ENCODE data around the gene TTC39B. TPM values are rescaled to one million over a fixed set of nuclear protein-coding genes. Genes with fewer than 3 reads are reported as not detected.

The TTC39B gene
- total RNA-seq, 1 donor from 2014 or later: 7.0 TPM

DNA sequence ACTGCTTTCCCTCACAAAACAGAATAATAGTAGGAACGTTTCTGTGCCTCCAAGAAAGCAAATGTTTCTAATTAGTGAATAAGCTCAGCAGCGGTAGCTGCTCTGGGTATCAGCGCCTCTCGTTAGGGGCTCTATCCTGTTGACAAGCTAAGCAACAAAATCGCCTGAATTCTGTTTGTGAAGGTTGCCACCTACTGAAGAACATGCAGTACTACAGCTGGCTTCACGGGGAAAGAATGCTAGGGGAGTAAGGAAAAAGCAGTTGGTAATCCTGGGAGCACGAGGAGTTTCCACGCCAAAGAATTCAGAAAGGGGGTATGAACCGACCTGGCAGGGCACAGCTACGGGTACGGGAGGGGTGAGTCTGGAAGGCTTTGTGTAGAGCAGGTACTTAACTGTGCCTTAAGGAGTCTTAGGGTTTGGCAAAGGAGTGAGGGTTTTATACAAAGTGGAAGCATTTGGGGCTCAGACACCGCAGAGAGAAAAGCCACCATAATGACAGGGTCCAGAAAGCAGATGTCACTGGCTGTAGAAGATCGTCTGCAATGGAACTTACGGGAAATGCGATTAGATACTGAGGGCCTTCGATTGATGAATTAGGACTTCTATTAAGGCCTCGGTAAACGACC is 171.7 kb downstream of the TTC39B start:
- peak overlapping the region; percentile 0 for H3K27ac Mint-ChIP-seq (ENCODE audit: unreplicated experiment)
- H3K36me3 Mint-ChIP-seq (ENCODE audit: low read depth, unreplicated experiment): no peaks in the 10 kb centered on the region
- H2AFZ ChIP-seq (ENCODE audit: low read depth, low read length): peak overlapping the region; percentile 87
- peaks cover 4% of the 10 kb centered on the region for H3K4me1 Mint-ChIP-seq (ENCODE audit: low read depth, unreplicated experiment)
- peak; percentile 23 for FAIRE-seq
- no peak overlapping the region for H3K4me3 Mint-ChIP-seq (ENCODE audit: unreplicated experiment)
- H4K20me1 ChIP-seq (ENCODE audit: insufficient read depth, low read length): no peaks in the 10 kb centered on the region
- no peaks in the 10 kb centered on the region for H3K4me1 ChIP-seq (ENCODE audit: insufficient read depth, low read length)
- H3K4me3 ChIP-seq (ENCODE audit: insufficient read depth, low read depth, low read length): peak overlapping the region; percentile 16
- H3K36me3 ChIP-seq (ENCODE audit: insufficient read depth, low read length): no peaks in the 10 kb centered on the region
- no peaks in the 10 kb centered on the region for H3K27me3 Mint-ChIP-seq (ENCODE audit: low read depth, unreplicated experiment)
- H3K9me3 Mint-ChIP-seq (ENCODE audit: unreplicated experiment): no peaks in the 10 kb centered on the region
- peak overlapping the region; percentile 39 for H3K9ac ChIP-seq (ENCODE audit: low read length)
- peak overlapping the region; percentile 81 for H3K4me2 ChIP-seq (ENCODE audit: low read length)
- no peaks in the 10 kb centered on the region for H3K9me3 ChIP-seq (ENCODE audit: insufficient read depth, low read depth, low read length)
- no peaks in the 10 kb centered on the region for H3K27me3 ChIP-seq (ENCODE audit: insufficient read depth, low read length)
- DNase-seq (ENCODE audit: low read depth): peak; percentile 48
- no peak overlapping the region for H3K27ac ChIP-seq (ENCODE audit: low read depth, low read length)
- no peaks in the 10 kb centered on the region for H3K79me2 ChIP-seq (ENCODE audit: insufficient read depth, low read length)
- TF ChIP-seq, protein P1, sequence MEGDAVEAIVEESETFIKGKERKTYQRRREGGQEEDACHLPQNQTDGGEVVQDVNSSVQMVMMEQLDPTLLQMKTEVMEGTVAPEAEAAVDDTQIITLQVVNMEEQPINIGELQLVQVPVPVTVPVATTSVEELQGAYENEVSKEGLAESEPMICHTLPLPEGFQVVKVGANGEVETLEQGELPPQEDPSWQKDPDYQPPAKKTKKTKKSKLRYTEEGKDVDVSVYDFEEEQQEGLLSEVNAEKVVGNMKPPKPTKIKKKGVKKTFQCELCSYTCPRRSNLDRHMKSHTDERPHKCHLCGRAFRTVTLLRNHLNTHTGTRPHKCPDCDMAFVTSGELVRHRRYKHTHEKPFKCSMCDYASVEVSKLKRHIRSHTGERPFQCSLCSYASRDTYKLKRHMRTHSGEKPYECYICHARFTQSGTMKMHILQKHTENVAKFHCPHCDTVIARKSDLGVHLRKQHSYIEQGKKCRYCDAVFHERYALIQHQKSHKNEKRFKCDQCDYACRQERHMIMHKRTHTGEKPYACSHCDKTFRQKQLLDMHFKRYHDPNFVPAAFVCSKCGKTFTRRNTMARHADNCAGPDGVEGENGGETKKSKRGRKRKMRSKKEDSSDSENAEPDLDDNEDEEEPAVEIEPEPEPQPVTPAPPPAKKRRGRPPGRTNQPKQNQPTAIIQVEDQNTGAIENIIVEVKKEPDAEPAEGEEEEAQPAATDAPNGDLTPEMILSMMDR (IDR thresholded peaks at IDR 0.05; ENCODE audit: insufficient read depth, low read depth, low read length): peak; percentile 90
- no peak for TF ChIP-seq EZH2 (IDR thresholded peaks at IDR 0.05; ENCODE audit: insufficient read depth, low read length)

DNA sequence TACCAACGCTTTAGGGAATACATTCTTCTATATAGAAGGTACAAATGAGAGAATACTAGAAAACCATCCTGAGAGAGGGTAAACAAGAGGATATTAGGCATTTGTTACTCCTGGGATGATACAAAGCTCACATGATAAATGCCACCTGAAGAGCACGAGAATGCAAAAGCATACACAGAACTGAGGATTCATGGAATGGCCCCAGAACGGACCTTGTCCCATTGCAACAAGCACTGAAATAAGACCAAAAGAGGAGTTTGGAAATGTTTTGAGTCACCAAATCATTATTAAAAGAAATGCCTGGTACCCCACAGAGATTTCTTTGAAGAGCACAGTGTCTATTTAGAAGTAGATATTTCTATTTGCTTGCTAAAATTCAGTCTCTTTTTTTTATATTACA is 173.5 kb downstream of the TTC39B start:
- H3K9me3 Mint-ChIP-seq (ENCODE audit: unreplicated experiment): no peaks in the 10 kb centered on the region
- H3K4me3 Mint-ChIP-seq (ENCODE audit: unreplicated experiment): no peak overlapping the region
- DNase-seq (ENCODE audit: low read depth): no peak
- no peaks in the 10 kb centered on the region for H3K36me3 Mint-ChIP-seq (ENCODE audit: low read depth, unreplicated experiment)
- TF ChIP-seq, protein P1 (IDR thresholded peaks at IDR 0.05; ENCODE audit: insufficient read depth, low read depth, low read length): no peak
- TF ChIP-seq EZH2 (IDR thresholded peaks at IDR 0.05; ENCODE audit: insufficient read depth, low read length): no peak
- Histone ChIP-seq H3K4me2 (ENCODE audit: low read length) (no peak overlapping the region), H4K20me1 (ENCODE audit: insufficient read depth, low read length) (no peaks in the 10 kb centered on the region), H3K4me3 (ENCODE audit: insufficient read depth, low read depth, low read length) (no peak overlapping the region), H3K4me1 (ENCODE audit: insufficient read depth, low read length) (no peaks in the 10 kb centered on the region), H3K9ac (ENCODE audit: low read length) (no peak overlapping the region), H3K36me3 (ENCODE audit: insufficient read depth, low read length) (no peaks in the 10 kb centered on the region), H2AFZ (ENCODE audit: low read depth, low read length) (no peak overlapping the region), H3K27me3 (ENCODE audit: insufficient read depth, low read length) (no peaks in the 10 kb centered on the region), H3K9me3 (ENCODE audit: insufficient read depth, low read depth, low read length) (no peaks in the 10 kb centered on the region), H3K27ac (ENCODE audit: low read depth, low read length) (no peak overlapping the region), H3K79me2 (ENCODE audit: insufficient read depth, low read length) (no peaks in the 10 kb centered on the region)
- FAIRE-seq: no peak
- H3K27ac Mint-ChIP-seq (ENCODE audit: unreplicated experiment): no peak overlapping the region
- no peaks in the 10 kb centered on the region for H3K27me3 Mint-ChIP-seq (ENCODE audit: low read depth, unreplicated experiment)
- peaks cover 4% of the 10 kb centered on the region for H3K4me1 Mint-ChIP-seq (ENCODE audit: low read depth, unreplicated experiment)

GRCh38 chr9:15132091-15132490 is 174.9 kb downstream of the TTC39B start:
- no peaks in the 10 kb centered on the region for H3K36me3 ChIP-seq (ENCODE audit: insufficient read depth, low read length)
- H3K79me2 ChIP-seq (ENCODE audit: insufficient read depth, low read length): no peaks in the 10 kb centered on the region
- H3K4me1 Mint-ChIP-seq (ENCODE audit: low read depth, unreplicated experiment): peaks cover 4% of the 10 kb centered on the region
- peaks cover 2% of the 10 kb centered on the region for H3K27me3 Mint-ChIP-seq (ENCODE audit: low read depth, unreplicated experiment)
- H4K20me1 ChIP-seq (ENCODE audit: insufficient read depth, low read length): no peaks in the 10 kb centered on the region
- H3K9ac ChIP-seq (ENCODE audit: low read length): no peak overlapping the region
- H3K4me3 Mint-ChIP-seq (ENCODE audit: unreplicated experiment): no peak overlapping the region
- no peaks in the 10 kb centered on the region for H3K36me3 Mint-ChIP-seq (ENCODE audit: low read depth, unreplicated experiment)
- no peak for TF ChIP-seq EZH2 (IDR thresholded peaks at IDR 0.05; ENCODE audit: insufficient read depth, low read length)
- TF ChIP-seq, protein P1 (IDR thresholded peaks at IDR 0.05; ENCODE audit: insufficient read depth, low read depth, low read length): no peak
- FAIRE-seq (no peak), DNase-seq (ENCODE audit: low read depth) (no peak)
- H3K4me1 ChIP-seq (ENCODE audit: insufficient read depth, low read length): no peaks in the 10 kb centered on the region
- no peak overlapping the region for H3K27ac ChIP-seq (ENCODE audit: low read depth, low read length)
- no peak overlapping the region for H3K4me3 ChIP-seq (ENCODE audit: insufficient read depth, low read depth, low read length)
- no peak overlapping the region for H3K27ac Mint-ChIP-seq (ENCODE audit: unreplicated experiment)
- peaks cover under 1% of the 10 kb centered on the region for H3K27me3 ChIP-seq (ENCODE audit: insufficient read depth, low read length)
- H2AFZ ChIP-seq (ENCODE audit: low read depth, low read length): no peak overlapping the region
- H3K9me3 Mint-ChIP-seq (ENCODE audit: unreplicated experiment): peaks cover under 1% of the 10 kb centered on the region
- H3K4me2 ChIP-seq (ENCODE audit: low read length): no peak overlapping the region
- no peaks in the 10 kb centered on the region for H3K9me3 ChIP-seq (ENCODE audit: insufficient read depth, low read depth, low read length)
